HepG2 (cell line): Measurements from ENCODE around the gene UNC5CL. TPM values are rescaled to one million over a fixed set of nuclear protein-coding genes. Genes with fewer than 3 reads are reported as not detected.
A peak's percentile ranks its signal among the peaks of the same experiment; 100 is the strongest.

Experiments
- FOXK2 ChIP-seq: fragments of 450-650 bp; IDR thresholded peaks from 2 replicates; pipeline ENCODE4 v1.6.1; 2016
- HMGA1 ChIP-seq: sonication (generic); formaldehyde crosslinking; conservative IDR thresholded peaks from 2 replicates; pipeline ENCODE4 v1.4.0; 2020; ENCODE audit warnings: missing genetic modification reagents
- MEIS2 ChIP-seq: sonication (generic); formaldehyde crosslinking; IDR thresholded peaks from 2 replicates; pipeline ENCODE4 v1.9.0; 2021; ENCODE audit warnings: mild to moderate bottlenecking, missing genetic modification reagents
- MIER3 ChIP-seq: IDR thresholded peaks from 2 replicates; pipeline ENCODE4 v1.6.1; 2016; ENCODE audit warnings: missing compliant biosample characterization, borderline replicate concordance
- NFE2L1 ChIP-seq: sonication (generic); formaldehyde crosslinking; IDR thresholded peaks from 2 replicates; pipeline ENCODE4 v1.4.0; 2020; ENCODE audit warnings: missing genetic modification reagents, mild to moderate bottlenecking, borderline replicate concordance
- RARG ChIP-seq: sonication (generic); formaldehyde crosslinking; IDR thresholded peaks from 2 replicates; pipeline ENCODE4 v1.4.0; 2020; ENCODE audit warnings: low read depth, mild to moderate bottlenecking, missing genetic modification reagents
- SYNCRIP ChIP-seq: fragments of 200-400 bp; formaldehyde crosslinking; IDR thresholded peaks from 2 replicates; pipeline ENCODE4 v1.6.1; 2018; ENCODE audit warnings: mild to moderate bottlenecking, low read depth, low read length; ENCODE audit not compliant: insufficient read depth
- TAF1 ChIP-seq: sonication (generic); formaldehyde crosslinking; IDR thresholded peaks from 2 replicates; pipeline ENCODE4 v1.4.0; 2020; ENCODE audit warnings: missing genetic modification reagents
- TBP ChIP-seq: sonication (generic); formaldehyde crosslinking; IDR thresholded peaks from 2 replicates; pipeline ENCODE4 v1.5.0; 2020; ENCODE audit warnings: missing genetic modification reagents
- TBX3 ChIP-seq: fragments of 450-650 bp; IDR thresholded peaks from 2 replicates; pipeline ENCODE4 v1.6.1; 2017; ENCODE audit warnings: antibody characterized with exemption, mild to moderate bottlenecking, inconsistent platforms, borderline replicate concordance
- ZFP36 ChIP-seq: fragments of 150-350 bp; IDR thresholded peaks from 2 replicates; pipeline ENCODE4 v1.6.1; 2018; ENCODE audit warnings: borderline replicate concordance, low read length, low read depth; ENCODE audit not compliant: partially characterized antibody
- ZFP41 ChIP-seq: sonication (generic); formaldehyde crosslinking; IDR thresholded peaks from 2 replicates; pipeline ENCODE4 v1.4.0; 2020; ENCODE audit warnings: mild to moderate bottlenecking, missing genetic modification reagents, borderline replicate concordance
- ZNF660 ChIP-seq: sonication (generic); formaldehyde crosslinking; IDR thresholded peaks from 2 replicates; pipeline ENCODE4 v1.5.1; 2020; ENCODE audit warnings: mild to moderate bottlenecking, low read depth, missing genetic modification reagents, borderline replicate concordance
- polyA plus RNA-seq, 8 experiments: library from polyadenylated mRNA; depleted of rRNA in 3 of 8; stranded (reverse) in 7 of 8; unstranded in 1 of 8; fragments of >200 nt; fragmentation: Illumina TruSeq in 4 of 8; extraction: Trizol in 4 of 8; gene quantifications; 2 replicates each; pipeline versions ENCODE4 v1.2.1 to v1.2.3, GENCODE V29; 2011 to 2016; ENCODE audit warnings: low read depth in 4 of 8, missing spikeins in 1 of 8, mixed read lengths in 1 of 8; ENCODE audit not compliant: insufficient read depth in 1 of 8
- total RNA-seq, 5 experiments: library from RNA; depleted of rRNA; stranded (reverse); fragments of >200 nt; fragmentation: Illumina TruSeq; extraction: Trizol; gene quantifications; 2 replicates each; pipeline ENCODE4 v1.2.3, GENCODE V29; 2016; ENCODE audit warnings: low read depth in 1 of 5
- TF ChIP-seq, protein P1 (sequence below): sonication (generic); formaldehyde crosslinking; IDR thresholded peaks from 2 replicates; pipeline ENCODE4 v1.5.0; 2020; ENCODE audit warnings: mild to moderate bottlenecking, missing genetic modification reagents
- TF ChIP-seq, protein P2 (sequence below): sonication (generic); formaldehyde crosslinking; IDR thresholded peaks from 2 replicates; pipeline ENCODE4 v1.9.0; 2021; ENCODE audit warnings: missing genetic modification reagents, borderline replicate concordance
- TF ChIP-seq, protein P3 (sequence below): sonication (generic); formaldehyde crosslinking; IDR thresholded peaks from 2 replicates; pipeline ENCODE4 v1.5.1; 2020; ENCODE audit warnings: missing genetic modification reagents, mild to moderate bottlenecking, borderline replicate concordance
- TF ChIP-seq, protein P4 (sequence below): sonication (generic); formaldehyde crosslinking; IDR thresholded peaks from 2 replicates; pipeline ENCODE4 v1.4.0; 2020; ENCODE audit warnings: missing genetic modification reagents

Gene UNC5CL
- total and polyA plus RNA-seq, 2 of the 13 experiments (the other 11 are each of a cell fraction or from before 2014, with no cell fraction given), result 2.4 to 2.5 TPM

DNA sequence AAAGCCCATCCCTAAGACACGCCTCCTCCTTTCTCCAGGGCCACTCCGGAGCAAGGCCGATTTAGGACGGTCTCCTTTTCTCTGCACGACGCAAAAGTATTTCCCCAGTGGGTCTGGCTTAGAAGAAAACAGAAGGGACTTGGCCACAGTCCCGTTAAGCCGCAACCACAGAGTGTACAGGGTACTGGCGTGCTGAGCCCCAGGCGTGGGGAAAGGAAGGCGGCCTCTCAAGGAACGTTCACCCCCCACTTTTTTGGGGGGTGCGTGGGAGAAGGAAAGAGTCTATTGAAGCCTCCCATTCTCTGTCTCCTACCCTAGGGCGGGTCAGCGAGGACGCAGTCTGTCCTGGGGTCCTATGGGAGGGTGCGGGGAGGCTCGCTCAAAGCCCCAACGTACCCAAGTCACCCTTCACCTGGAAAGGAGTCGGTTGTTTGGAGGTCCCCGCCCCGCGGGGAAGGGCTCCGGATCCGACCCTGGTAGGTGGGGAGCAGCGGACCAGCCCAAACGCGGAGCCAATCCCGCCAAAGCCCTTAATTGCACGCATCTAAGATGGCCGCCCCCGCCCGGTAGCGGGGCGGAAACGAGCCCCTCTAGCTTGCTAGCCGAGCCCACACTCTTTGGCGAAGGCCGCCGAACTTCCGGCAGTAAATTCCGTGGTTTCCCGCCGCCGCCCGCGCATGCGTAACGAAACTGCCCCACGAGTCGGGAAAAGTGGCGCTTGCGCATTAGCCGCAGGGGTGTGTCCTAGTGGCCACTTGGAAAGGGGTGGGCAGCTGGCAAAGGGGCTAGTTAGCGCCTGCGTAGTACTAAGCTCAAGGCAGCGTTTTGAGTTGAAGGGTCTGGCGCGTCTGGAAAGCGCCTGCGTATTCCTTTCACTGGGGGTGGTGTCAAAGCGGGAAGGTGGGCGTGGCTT lies 33.2 kb upstream of the UNC5CL start, which contains the start of gene OARD1 (continued):
- TF ChIP-seq TBP (CRISPR knock-in tag) (no peak), HMGA1 (CRISPR knock-in tag) (no peak), ZFP36 (no peak), FOXK2 (peak; percentile 46; the same call in 1 of the 2 replicates), NFE2L1 (no peak), ZFP41 (CRISPR knock-in tag) (0 out of 2 replicates have a peak, but pooled peaks have one; percentile 49), MEIS2 (CRISPR knock-in tag) (peak; percentile 73), TBX3 (0 out of 2 replicates have a peak, but pooled peaks have one; percentile 27), TAF1 (CRISPR knock-in tag) (peak; percentile 78), RARG (CRISPR knock-in tag) (no peak), SYNCRIP (no peak), MIER3 (CRISPR knock-in tag) (0 out of 2 replicates have a peak, but pooled peaks have one; percentile 16), ZNF660 (CRISPR knock-in tag) (no peak)
- TF ChIP-seq, protein P1, sequence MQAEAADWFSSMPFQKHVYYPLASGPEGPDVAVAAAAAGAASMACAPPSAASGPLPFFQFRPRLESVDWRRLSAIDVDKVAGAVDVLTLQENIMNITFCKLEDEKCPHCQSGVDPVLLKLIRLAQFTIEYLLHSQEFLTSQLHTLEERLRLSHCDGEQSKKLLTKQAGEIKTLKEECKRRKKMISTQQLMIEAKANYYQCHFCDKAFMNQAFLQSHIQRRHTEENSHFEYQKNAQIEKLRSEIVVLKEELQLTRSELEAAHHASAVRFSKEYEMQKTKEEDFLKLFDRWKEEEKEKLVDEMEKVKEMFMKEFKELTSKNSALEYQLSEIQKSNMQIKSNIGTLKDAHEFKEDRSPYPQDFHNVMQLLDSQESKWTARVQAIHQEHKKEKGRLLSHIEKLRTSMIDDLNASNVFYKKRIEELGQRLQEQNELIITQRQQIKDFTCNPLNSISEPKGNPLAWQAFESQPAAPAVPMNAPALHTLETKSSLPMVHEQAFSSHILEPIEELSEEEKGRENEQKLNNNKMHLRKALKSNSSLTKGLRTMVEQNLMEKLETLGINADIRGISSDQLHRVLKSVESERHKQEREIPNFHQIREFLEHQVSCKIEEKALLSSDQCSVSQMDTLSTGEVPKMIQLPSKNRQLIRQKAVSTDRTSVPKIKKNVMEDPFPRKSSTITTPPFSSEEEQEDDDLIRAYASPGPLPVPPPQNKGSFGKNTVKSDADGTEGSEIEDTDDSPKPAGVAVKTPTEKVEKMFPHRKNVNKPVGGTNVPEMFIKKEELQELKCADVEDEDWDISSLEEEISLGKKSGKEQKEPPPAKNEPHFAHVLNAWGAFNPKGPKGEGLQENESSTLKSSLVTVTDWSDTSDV (CRISPR knock-in tag), result peak; percentile 81; the same call in 1 of the 2 replicates
- TF ChIP-seq, protein P2, sequence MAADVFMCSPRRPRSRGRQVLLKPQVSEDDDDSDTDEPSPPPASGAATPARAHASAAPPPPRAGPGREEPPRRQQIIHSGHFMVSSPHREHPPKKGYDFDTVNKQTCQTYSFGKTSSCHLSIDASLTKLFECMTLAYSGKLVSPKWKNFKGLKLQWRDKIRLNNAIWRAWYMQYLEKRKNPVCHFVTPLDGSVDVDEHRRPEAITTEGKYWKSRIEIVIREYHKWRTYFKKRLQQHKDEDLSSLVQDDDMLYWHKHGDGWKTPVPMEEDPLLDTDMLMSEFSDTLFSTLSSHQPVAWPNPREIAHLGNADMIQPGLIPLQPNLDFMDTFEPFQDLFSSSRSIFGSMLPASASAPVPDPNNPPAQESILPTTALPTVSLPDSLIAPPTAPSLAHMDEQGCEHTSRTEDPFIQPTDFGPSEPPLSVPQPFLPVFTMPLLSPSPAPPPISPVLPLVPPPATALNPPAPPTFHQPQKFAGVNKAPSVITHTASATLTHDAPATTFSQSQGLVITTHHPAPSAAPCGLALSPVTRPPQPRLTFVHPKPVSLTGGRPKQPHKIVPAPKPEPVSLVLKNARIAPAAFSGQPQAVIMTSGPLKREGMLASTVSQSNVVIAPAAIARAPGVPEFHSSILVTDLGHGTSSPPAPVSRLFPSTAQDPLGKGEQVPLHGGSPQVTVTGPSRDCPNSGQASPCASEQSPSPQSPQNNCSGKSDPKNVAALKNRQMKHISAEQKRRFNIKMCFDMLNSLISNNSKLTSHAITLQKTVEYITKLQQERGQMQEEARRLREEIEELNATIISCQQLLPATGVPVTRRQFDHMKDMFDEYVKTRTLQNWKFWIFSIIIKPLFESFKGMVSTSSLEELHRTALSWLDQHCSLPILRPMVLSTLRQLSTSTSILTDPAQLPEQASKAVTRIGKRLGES, result no peak
- TF ChIP-seq, protein P3, sequence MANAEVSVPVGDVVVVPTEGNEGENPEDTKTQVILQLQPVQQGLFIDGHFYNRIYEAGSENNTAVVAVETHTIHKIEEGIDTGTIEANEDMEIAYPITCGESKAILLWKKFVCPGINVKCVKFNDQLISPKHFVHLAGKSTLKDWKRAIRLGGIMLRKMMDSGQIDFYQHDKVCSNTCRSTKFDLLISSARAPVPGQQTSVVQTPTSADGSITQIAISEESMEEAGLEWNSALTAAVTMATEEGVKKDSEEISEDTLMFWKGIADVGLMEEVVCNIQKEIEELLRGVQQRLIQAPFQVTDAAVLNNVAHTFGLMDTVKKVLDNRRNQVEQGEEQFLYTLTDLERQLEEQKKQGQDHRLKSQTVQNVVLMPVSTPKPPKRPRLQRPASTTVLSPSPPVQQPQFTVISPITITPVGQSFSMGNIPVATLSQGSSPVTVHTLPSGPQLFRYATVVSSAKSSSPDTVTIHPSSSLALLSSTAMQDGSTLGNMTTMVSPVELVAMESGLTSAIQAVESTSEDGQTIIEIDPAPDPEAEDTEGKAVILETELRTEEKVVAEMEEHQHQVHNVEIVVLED (CRISPR knock-in tag), result peak; percentile 84
- TF ChIP-seq, protein P4, sequence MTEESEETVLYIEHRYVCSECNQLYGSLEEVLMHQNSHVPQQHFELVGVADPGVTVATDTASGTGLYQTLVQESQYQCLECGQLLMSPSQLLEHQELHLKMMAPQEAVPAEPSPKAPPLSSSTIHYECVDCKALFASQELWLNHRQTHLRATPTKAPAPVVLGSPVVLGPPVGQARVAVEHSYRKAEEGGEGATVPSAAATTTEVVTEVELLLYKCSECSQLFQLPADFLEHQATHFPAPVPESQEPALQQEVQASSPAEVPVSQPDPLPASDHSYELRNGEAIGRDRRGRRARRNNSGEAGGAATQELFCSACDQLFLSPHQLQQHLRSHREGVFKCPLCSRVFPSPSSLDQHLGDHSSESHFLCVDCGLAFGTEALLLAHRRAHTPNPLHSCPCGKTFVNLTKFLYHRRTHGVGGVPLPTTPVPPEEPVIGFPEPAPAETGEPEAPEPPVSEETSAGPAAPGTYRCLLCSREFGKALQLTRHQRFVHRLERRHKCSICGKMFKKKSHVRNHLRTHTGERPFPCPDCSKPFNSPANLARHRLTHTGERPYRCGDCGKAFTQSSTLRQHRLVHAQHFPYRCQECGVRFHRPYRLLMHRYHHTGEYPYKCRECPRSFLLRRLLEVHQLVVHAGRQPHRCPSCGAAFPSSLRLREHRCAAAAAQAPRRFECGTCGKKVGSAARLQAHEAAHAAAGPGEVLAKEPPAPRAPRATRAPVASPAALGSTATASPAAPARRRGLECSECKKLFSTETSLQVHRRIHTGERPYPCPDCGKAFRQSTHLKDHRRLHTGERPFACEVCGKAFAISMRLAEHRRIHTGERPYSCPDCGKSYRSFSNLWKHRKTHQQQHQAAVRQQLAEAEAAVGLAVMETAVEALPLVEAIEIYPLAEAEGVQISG (CRISPR knock-in tag), result peak; percentile 99
